HG03558 (cell line): Measurements from ENCODE around the gene GPR26.
"Not testable (repeated sequence)": the region's sequence is repeated elsewhere in the genome, so short reads cannot be mapped to it uniquely, and the experiment has no call there.

Source experiments
- ATAC-seq: cut with Tn5 transposase; IDR thresholded peaks from one replicate; pipeline ENCODE4 v1.9.1; 2021; ENCODE audit warnings: moderate number of reproducible peaks; ENCODE audit not compliant: unreplicated experiment; ENCODE audit errors: extremely low read depth

The GPR26 gene

DNA sequence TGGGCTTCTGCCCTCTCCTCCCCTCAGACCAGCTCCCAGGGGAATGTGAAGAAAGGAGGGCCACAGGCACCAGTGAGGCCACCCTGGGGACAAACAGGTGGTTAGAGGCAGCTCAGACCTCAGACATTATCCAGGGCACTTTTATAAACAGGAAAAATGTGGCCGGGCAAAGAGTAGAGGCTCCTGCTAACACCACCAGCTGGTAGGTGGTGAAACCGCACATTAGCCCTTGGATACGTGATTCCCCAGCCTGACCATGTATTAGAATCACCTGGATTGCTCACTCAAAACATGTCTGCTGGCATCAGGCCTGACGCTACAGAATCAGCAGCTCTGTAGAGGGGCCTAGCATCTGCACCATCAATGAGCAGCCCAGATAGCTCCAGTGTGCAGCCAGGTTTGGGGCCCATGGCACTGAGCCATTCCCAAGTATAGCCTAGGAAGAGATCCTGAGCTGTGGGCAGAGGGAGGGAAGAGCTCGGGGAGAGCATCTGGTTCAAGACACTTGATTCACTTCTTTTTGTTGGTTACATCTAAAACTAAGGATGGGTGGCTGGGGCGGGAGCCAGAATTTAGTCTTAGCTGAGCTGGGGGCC lies 37.1 kb downstream of the GPR26 start:
- ATAC-seq, result no peak

DNA sequence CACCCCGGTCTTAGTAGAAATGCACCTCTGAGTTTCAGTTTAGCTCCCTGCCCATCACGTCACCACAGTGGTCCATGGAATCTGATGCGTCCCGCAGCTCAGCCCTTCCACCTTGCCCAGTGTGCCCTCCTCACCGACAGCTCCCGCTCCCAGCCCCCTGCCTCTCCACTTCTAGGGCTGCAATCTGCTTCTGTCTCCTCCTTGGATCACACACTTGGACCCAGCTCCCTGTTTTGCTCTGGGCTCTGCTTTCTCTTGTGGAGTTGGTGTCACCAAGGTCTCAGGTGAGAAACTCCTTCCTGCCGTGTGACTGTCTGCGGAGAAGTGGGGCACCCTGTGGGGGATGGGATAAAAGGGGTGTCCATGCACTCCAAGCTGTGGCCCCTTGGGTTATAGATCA lies 37.9 kb downstream of the GPR26 start:
- ATAC-seq, result no peak

- ATAC-seq, result no peak
Observed at GRCh38 chr10:123704812-123705211, 38.7 kb downstream of the GPR26 start.

DNA sequence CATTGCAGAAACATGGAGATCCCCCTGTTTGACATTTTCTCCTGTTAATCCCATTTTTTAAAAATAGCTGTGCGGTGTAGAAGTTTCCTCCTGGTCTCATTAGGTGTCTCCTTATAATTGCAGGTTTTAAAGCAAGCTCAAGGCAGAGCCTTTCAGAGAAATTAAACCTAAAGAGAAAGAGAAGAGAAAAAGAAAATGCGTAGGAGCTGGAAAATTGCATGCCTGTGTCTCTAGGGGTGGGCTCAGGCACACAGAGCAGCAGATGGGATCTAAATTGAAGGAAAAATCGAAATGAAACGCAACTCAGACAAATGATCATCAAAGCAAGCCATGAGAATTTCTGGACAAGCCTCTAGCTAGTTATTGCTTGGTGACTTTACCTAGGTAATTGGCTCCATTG lies 40.1 kb downstream of the GPR26 start:
- ATAC-seq, result no peak

- ATAC-seq, result no peak
Observed at GRCh38 chr10:123715546-123715945, 49.4 kb downstream of the GPR26 start.

- ATAC-seq, result no peak
Observed at GRCh38 chr10:123717336-123717735, 51.2 kb downstream of the GPR26 start.

DNA sequence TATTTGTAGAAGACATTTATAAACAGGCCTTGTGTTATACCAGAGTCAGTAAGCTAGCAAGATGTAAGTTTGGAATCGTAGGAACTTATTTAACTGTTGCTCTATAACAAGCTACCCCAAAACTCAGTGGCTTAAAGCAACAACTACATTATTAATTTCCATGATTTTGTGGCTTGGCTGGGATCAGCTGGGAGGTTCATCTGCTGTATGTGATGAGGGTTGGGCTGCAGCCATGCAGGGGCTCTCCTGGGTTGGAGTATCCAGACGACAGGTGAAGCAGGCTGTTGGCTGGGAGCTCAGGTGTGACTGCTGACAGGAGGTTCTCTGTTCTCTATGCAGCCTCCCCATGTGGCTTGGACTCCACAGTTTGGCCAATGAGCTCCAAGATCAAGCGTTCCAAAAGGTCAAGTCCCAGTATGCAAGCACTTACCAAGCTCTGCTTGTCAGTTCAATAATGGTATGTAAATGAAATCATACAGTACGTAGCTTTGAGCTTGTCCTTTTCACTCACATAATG lies 52.4 kb downstream of the GPR26 start:
- no peak for ATAC-seq

- no peak for ATAC-seq
Observed at GRCh38 chr10:123720536-123720935, 54.4 kb downstream of the GPR26 start.

DNA sequence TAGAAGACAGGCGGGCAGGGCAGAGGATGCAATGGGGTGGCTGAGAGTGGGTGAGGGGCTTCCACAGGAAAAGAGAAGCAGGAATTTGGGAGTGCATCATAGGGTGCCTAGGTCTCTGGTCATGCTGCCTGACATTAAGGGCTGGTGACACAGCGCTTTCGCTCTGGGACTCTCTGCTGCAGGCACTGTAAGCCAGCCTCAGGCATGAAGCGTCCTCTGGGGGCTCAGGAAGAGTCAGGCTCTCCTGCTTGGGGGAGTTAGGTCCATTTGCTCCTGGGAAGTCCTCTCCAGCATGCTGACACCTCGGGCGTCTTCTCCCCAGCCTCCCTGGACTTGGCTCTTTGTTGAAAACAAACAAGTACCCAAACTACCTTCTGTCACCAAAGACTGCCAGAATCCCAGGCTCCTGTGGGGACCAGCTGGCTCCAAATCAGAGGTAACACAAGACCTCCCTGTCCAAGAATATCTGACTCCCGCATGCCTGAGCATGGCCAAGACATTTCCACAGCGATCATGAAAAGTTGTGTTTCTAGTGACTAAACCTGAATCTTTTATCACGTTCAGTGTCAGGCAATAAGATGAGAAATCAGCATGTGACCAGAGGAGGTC lies 55.4 kb downstream of the GPR26 start:
- no peak for ATAC-seq

GRCh38 chr10:123722351-123722750 lies 56.2 kb downstream of the GPR26 start:
- ATAC-seq, result no peak

GRCh38 chr10:123724747-123725146 lies 58.6 kb downstream of the GPR26 start:
- ATAC-seq, result no peak

DNA sequence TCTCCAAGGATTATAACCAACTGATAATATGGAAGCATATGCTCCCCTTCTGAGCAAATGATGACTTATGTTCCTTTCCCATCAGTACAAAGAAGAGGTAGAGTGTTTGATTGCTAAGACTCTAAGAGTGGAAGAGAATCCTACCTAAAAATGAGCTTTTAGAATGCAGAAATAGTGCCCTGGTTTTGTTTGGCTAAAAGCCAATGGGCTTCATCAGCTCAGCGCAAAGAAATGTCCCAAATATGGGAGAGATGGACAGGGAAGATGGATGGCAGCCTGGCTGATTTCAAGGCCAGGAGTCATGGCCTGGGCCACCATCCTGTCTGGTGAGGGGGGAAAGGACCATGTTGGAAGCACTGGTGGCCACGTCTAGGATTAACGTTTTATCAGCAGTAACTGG lies 60.2 kb downstream of the GPR26 start:
- ATAC-seq, result no peak

- ATAC-seq, result no peak
Observed at GRCh38 chr10:123726836-123727235, 60.7 kb downstream of the GPR26 start.

DNA sequence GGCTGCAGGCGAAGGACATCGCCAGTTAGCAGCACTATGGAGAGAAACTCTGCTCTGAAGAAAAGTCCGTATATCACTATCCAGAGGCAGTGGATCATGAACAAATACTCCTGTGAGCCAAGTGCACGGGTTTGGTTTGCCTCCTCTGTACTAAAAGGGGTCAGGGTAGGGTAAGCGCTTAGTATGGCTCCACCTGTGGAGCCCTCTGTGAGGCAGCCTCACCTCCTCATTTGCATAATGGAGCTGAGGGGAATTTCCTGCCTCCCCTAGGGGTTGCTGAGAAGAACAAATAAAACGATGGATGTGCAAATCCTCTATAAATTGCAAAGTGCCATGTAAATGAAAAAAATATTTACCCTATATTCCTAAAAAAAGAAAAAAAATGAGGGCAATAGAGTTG lies 63.4 kb downstream of the GPR26 start:
- ATAC-seq, result no peak

- not testable (repeated sequence) for ATAC-seq
Observed at GRCh38 chr10:123736917-123737316, 70.8 kb downstream of the GPR26 start.

DNA sequence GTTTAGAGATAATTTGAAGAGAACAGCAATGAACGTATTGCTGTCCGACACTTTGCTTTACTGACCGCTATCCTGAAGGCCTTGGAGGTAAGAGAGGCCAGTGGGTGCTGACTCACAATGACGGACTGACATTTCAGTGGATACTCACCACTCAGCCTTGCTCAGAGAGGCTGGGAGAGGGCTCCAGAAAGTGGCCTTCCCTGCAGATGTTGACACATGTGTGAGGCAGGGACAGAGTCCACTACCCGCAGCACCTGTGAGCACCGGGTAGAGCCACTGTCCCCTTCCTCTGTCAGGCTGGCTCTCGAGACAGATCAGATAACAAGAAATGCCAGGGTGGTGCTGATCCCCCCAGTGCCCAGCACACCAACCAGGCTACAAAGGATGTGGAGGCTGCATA lies 75.0 kb downstream of the GPR26 start:
- ATAC-seq, result no peak

GRCh38 chr10:123741711-123742110 lies 75.6 kb downstream of the GPR26 start:
- ATAC-seq, result no peak

- no peak for ATAC-seq
Observed at GRCh38 chr10:123742751-123743440, 76.7 kb downstream of the GPR26 start.

DNA sequence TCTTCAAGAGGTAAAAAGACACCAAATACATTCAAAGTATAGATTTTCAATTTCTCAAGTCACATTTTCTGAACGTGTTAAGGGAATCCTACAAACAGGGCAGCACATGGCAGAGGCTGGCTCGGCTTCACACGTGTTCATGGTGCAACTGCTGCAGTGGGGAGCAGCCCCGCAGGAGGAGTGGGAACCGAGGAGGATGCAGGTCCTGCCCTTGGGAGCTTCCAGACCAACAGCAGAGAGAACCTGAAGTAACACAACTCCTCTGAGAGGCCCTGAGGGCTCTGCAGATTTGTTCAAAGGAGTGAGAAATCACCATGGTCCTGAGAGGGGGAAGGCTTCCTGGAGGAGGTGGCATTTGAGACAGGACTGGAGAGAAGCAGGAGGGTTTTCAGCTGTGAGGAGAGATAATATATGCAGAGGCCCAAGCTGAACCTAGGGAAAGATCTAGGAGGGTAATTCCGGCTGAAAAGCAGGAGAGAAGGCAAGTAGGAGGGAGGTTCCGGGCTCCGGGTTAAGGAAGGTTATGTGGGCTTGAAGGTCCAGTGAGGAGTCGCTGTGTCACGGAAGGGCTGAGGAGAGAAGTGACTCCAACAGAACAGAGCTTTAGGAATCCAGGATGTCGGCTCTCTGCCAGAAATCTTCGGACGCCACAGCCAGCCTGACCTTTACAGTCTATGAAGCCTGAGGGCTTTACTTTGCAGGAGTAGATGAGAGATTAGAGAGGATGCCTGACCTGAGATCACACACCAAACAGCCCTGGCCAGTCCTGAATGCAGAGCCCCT lies 77.5 kb downstream of the GPR26 start:
- ATAC-seq, result no peak

GRCh38 chr10:123744224-123744536 lies 78.0 kb downstream of the GPR26 start:
- ATAC-seq, result no peak
